H1 (cell line): ENCODE measurements around the gene WNT9B. TPM values are rescaled to one million over a fixed set of nuclear protein-coding genes. Genes with fewer than 3 reads are reported as not detected.

Experiments
- EZH2 ChIP-seq: fragments of 200-600 bp; sonication (generic); IDR thresholded peaks from 2 replicates; pipeline ENCODE4 v1.7.1; 2012; ENCODE audit warnings: low read depth, mild to moderate bottlenecking, moderate library complexity, low read length, inconsistent platforms; ENCODE audit not compliant: severe bottlenecking
- GABPA ChIP-seq: IDR thresholded peaks from 2 replicates; pipeline ENCODE4 v1.6.1; 2011; ENCODE audit warnings: mild to moderate bottlenecking, low read length, moderate library complexity, borderline replicate concordance; ENCODE audit not compliant: insufficient read depth
- MAFK ChIP-seq: IDR thresholded peaks from 2 replicates; pipeline ENCODE4 v1.6.1; 2012; ENCODE audit warnings: low read depth, mild to moderate bottlenecking, improper control_type of control experiment, low read length
- POLR2AphosphoS5 ChIP-seq: IDR thresholded peaks from 2 replicates; pipeline ENCODE4 v1.6.1; 2011; ENCODE audit warnings: low read depth, low read length
- SP1 ChIP-seq: IDR thresholded peaks from 2 replicates; pipeline ENCODE4 v1.6.1; 2011; ENCODE audit warnings: low read depth, low read length
- TAF1 ChIP-seq: IDR thresholded peaks from 2 replicates; pipeline ENCODE4 v1.6.1; 2011; ENCODE audit warnings: mild to moderate bottlenecking, low read depth, low read length
- TCF12 ChIP-seq: IDR thresholded peaks from 2 replicates; pipeline ENCODE4 v1.6.1; 2011; ENCODE audit warnings: low read depth, mild to moderate bottlenecking, low read length
- polyA plus RNA-seq, 7 experiments: library from polyadenylated mRNA; depleted of rRNA in 3 of 7; stranded (reverse) in 5 of 7; unstranded in 2 of 7; fragments of >200 nt in 5 of 7; fragments of 200-250 nt in 2 of 7; gene quantifications; 1 replicate in 5 of 7; 2 replicates in 1 of 7; 4 replicates in 1 of 7; pipeline versions ENCODE4 v1.2.1 to v1.2.3, GENCODE V29; 2011 to 2013; ENCODE audit warnings: missing spikeins in 2 of 7, mixed read lengths in 2 of 7
- total RNA-seq: library from RNA; stranded (reverse); fragmentation: NEBNext Ultra II Directional; extraction: Animal tissue kit (Norgen Biotek cat#: 25700); gene quantifications from 2 replicates; pipeline ENCODE4 v1.2.1, GENCODE V29; 2021
- TF ChIP-seq, protein P1 (sequence below), 3 experiments: IDR thresholded peaks; 1 replicate in 2 of 3; 2 replicates in 1 of 3; pipeline versions ENCODE4 v1.5.1 to v1.6.1; 2011; ENCODE audit warnings: low read length in 3 of 3, mild to moderate bottlenecking in 3 of 3, inconsistent platforms in 2 of 3, low read depth in 1 of 3, moderate library complexity in 1 of 3; ENCODE audit not compliant: insufficient read depth in 1 of 3; ENCODE audit errors: control extremely low read depth in 1 of 3

WNT9B gene
- total and polyA plus RNA-seq, 2 of the 8 experiments (the other 6 are each of a cell fraction or from before 2014, with no cell fraction given) = 0.21 TPM; not detected in 1

DNA sequence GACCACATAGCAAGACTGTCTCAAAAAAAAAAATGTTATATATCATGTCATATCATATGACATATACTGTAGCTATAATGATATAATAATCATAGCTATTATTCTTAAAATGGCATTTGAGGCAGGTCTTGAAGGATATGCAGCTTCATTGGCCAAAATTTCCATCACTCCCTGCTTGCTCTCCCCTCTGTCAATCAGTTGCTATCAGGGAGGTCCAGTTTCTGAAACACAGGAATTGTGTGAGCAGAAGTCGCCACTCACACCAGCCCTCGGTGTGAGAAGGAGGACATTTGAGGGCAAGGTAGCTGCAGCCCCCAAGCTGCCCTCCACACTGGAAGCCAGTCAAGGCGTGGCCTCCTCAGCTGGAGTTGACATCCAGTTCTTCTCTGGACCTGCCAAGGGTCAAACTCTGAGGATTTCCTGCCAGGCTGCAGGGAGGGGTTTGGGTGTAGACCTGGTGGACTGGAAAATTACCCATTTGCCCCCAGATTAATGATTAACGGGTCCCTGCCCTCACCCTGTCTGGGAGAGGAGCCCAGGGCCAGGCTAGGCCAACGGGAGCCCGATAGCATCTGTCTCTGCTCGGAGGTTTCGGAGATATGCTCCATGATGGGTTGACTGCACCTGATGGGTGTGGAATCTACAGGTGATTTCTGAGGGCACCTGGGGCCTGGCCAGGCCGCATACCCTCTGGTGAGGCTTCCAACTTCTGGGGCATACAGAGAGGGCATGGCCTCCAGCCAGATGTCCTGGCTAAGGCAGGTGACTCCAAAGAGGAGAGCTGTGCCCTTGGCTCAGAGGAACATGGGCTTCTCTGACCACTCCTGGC is 18.8 kb downstream of the WNT9B start (continued):
- TF ChIP-seq SP1 = no peak
- TF ChIP-seq TCF12 = no peak
- TF ChIP-seq POLR2AphosphoS5 = no peak
- no peak for TF ChIP-seq GABPA
- TF ChIP-seq, protein P1, sequence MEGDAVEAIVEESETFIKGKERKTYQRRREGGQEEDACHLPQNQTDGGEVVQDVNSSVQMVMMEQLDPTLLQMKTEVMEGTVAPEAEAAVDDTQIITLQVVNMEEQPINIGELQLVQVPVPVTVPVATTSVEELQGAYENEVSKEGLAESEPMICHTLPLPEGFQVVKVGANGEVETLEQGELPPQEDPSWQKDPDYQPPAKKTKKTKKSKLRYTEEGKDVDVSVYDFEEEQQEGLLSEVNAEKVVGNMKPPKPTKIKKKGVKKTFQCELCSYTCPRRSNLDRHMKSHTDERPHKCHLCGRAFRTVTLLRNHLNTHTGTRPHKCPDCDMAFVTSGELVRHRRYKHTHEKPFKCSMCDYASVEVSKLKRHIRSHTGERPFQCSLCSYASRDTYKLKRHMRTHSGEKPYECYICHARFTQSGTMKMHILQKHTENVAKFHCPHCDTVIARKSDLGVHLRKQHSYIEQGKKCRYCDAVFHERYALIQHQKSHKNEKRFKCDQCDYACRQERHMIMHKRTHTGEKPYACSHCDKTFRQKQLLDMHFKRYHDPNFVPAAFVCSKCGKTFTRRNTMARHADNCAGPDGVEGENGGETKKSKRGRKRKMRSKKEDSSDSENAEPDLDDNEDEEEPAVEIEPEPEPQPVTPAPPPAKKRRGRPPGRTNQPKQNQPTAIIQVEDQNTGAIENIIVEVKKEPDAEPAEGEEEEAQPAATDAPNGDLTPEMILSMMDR (IDR thresholded peaks at IDR 0.05; ENCODE audit: control extremely low read depth in 1 of 3, insufficient read depth in 1 of 3, low read depth in 1 of 3, low read length in 3 of 3) = no peak
- TF ChIP-seq TAF1 = no peak
- no peak for TF ChIP-seq EZH2
- no peak for TF ChIP-seq MAFK
